ENCODE results near the gene ENSA. TPM values are rescaled to one million over a fixed set of nuclear protein-coding genes. Genes with fewer than 3 reads are reported as not detected.

Gene ENSA
- total and polyA plus RNA-seq, 2 experiments from 2014 or later: 114 to 200 TPM

- DNase-seq (ENCODE audit: low spot score) (peak; percentile 97), ATAC-seq (peak; percentile 87)
- peaks cover 37% of the 10 kb centered on the region for H3K27me3 Mint-ChIP-seq (ENCODE audit: insufficient read depth, low read depth, poor library complexity)
- no peaks in the 10 kb centered on the region for H3K9me2 ChIP-seq (ENCODE audit: insufficient read depth)
- H3K36me3 ChIP-seq (ENCODE audit: insufficient read depth): peaks cover 43% of the 10 kb centered on the region
- peaks cover 35% of the 10 kb centered on the region for H3K4me1 ChIP-seq (ENCODE audit: insufficient read depth)
- H3K9me3 Mint-ChIP-seq: peaks cover 8% of the 10 kb centered on the region; the same call in 1 of the 3 replicates
- peaks cover 60% of the 10 kb centered on the region for H3K79me2 ChIP-seq (replicated peaks; ENCODE audit: insufficient read depth)
- no peak within 1 kb of the TSS for H2AFZ ChIP-seq
- H3K27ac Mint-ChIP-seq: peak within 1 kb of the TSS; percentile 100
- H3K4me1 Mint-ChIP-seq: peaks cover 32% of the 10 kb centered on the region
- no peaks in the 10 kb centered on the region for H3K27me3 ChIP-seq (ENCODE audit: insufficient read depth)
- TF ChIP-seq STAT1 (IDR thresholded peaks at IDR 0.05; ENCODE audit: unreplicated experiment) (no peak), ZNF114 (CRISPR knock-in tag; IDR thresholded peaks at IDR 0.05) (no peak), ZNF331 (CRISPR knock-in tag; IDR thresholded peaks at IDR 0.05; ENCODE audit: low read depth) (no peak), EZH2 (IDR thresholded peaks at IDR 0.05; ENCODE audit: low read depth, unreplicated experiment) (no peak), NANOG (IDR thresholded peaks at IDR 0.05; ENCODE audit: borderline replicate concordance) (no peak), ETS1 (IDR thresholded peaks at IDR 0.05) (0 out of 2 replicates have a peak, but pooled peaks have one; percentile 11), EZH2phosphoT487 (IDR thresholded peaks at IDR 0.05; ENCODE audit: unreplicated experiment) (no peak), POLR2AphosphoS5 (IDR thresholded peaks at IDR 0.05; ENCODE audit: low read depth) (peak; percentile 96), CREB1 (CRISPR knock-in tag; IDR thresholded peaks at IDR 0.05; ENCODE audit: low read depth) (peak; percentile 85), JUNB (IDR thresholded peaks at IDR 0.05; ENCODE audit: unreplicated experiment) (no peak)
- TF ChIP-seq, protein P1, sequence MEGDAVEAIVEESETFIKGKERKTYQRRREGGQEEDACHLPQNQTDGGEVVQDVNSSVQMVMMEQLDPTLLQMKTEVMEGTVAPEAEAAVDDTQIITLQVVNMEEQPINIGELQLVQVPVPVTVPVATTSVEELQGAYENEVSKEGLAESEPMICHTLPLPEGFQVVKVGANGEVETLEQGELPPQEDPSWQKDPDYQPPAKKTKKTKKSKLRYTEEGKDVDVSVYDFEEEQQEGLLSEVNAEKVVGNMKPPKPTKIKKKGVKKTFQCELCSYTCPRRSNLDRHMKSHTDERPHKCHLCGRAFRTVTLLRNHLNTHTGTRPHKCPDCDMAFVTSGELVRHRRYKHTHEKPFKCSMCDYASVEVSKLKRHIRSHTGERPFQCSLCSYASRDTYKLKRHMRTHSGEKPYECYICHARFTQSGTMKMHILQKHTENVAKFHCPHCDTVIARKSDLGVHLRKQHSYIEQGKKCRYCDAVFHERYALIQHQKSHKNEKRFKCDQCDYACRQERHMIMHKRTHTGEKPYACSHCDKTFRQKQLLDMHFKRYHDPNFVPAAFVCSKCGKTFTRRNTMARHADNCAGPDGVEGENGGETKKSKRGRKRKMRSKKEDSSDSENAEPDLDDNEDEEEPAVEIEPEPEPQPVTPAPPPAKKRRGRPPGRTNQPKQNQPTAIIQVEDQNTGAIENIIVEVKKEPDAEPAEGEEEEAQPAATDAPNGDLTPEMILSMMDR (conservative IDR thresholded peaks at IDR 0.05; ENCODE audit: low read depth in 2 of 2): 0 out of 4 replicates have a peak, but pooled peaks of 1 of the 2 experiments have one; percentile 6
- TF ChIP-seq, protein P2, sequence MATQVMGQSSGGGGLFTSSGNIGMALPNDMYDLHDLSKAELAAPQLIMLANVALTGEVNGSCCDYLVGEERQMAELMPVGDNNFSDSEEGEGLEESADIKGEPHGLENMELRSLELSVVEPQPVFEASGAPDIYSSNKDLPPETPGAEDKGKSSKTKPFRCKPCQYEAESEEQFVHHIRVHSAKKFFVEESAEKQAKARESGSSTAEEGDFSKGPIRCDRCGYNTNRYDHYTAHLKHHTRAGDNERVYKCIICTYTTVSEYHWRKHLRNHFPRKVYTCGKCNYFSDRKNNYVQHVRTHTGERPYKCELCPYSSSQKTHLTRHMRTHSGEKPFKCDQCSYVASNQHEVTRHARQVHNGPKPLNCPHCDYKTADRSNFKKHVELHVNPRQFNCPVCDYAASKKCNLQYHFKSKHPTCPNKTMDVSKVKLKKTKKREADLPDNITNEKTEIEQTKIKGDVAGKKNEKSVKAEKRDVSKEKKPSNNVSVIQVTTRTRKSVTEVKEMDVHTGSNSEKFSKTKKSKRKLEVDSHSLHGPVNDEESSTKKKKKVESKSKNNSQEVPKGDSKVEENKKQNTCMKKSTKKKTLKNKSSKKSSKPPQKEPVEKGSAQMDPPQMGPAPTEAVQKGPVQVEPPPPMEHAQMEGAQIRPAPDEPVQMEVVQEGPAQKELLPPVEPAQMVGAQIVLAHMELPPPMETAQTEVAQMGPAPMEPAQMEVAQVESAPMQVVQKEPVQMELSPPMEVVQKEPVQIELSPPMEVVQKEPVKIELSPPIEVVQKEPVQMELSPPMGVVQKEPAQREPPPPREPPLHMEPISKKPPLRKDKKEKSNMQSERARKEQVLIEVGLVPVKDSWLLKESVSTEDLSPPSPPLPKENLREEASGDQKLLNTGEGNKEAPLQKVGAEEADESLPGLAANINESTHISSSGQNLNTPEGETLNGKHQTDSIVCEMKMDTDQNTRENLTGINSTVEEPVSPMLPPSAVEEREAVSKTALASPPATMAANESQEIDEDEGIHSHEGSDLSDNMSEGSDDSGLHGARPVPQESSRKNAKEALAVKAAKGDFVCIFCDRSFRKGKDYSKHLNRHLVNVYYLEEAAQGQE (IDR thresholded peaks at IDR 0.05; ENCODE audit: unreplicated experiment): no peak
- TF ChIP-seq, protein P3, sequence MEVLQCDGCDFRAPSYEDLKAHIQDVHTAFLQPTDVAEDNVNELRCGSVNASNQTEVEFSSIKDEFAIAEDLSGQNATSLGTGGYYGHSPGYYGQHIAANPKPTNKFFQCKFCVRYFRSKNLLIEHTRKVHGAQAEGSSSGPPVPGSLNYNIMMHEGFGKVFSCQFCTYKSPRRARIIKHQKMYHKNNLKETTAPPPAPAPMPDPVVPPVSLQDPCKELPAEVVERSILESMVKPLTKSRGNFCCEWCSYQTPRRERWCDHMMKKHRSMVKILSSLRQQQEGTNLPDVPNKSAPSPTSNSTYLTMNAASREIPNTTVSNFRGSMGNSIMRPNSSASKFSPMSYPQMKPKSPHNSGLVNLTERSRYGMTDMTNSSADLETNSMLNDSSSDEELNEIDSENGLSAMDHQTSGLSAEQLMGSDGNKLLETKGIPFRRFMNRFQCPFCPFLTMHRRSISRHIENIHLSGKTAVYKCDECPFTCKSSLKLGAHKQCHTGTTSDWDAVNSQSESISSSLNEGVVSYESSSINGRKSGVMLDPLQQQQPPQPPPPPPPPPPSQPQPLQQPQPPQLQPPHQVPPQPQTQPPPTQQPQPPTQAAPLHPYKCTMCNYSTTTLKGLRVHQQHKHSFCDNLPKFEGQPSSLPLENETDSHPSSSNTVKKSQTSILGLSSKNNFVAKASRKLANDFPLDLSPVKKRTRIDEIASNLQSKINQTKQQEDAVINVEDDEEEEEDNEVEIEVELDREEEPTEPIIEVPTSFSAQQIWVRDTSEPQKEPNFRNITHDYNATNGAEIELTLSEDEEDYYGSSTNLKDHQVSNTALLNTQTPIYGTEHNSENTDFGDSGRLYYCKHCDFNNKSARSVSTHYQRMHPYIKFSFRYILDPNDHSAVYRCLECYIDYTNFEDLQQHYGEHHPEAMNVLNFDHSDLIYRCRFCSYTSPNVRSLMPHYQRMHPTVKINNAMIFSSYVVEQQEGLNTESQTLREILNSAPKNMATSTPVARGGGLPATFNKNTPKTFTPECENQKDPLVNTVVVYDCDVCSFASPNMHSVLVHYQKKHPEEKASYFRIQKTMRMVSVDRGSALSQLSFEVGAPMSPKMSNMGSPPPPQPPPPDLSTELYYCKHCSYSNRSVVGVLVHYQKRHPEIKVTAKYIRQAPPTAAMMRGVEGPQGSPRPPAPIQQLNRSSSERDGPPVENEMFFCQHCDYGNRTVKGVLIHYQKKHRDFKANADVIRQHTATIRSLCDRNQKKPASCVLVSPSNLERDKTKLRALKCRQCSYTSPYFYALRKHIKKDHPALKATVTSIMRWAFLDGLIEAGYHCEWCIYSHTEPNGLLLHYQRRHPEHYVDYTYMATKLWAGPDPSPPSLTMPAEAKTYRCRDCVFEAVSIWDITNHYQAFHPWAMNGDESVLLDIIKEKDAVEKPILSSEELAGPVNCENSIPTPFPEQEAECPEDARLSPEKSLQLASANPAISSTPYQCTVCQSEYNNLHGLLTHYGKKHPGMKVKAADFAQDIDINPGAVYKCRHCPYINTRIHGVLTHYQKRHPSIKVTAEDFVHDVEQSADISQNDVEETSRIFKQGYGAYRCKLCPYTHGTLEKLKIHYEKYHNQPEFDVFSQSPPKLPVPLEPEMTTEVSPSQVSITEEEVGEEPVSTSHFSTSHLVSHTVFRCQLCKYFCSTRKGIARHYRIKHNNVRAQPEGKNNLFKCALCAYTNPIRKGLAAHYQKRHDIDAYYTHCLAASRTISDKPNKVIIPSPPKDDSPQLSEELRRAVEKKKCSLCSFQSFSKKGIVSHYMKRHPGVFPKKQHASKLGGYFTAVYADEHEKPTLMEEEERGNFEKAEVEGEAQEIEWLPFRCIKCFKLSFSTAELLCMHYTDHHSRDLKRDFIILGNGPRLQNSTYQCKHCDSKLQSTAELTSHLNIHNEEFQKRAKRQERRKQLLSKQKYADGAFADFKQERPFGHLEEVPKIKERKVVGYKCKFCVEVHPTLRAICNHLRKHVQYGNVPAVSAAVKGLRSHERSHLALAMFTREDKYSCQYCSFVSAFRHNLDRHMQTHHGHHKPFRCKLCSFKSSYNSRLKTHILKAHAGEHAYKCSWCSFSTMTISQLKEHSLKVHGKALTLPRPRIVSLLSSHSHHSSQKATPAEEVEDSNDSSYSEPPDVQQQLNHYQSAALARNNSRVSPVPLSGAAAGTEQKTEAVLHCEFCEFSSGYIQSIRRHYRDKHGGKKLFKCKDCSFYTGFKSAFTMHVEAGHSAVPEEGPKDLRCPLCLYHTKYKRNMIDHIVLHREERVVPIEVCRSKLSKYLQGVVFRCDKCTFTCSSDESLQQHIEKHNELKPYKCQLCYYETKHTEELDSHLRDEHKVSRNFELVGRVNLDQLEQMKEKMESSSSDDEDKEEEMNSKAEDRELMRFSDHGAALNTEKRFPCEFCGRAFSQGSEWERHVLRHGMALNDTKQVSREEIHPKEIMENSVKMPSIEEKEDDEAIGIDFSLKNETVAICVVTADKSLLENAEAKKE (CRISPR knock-in tag; IDR thresholded peaks at IDR 0.05): no peak
- peaks cover 50% of the 10 kb centered on the region for H3K36me3 Mint-ChIP-seq (ENCODE audit: low read depth)
- H3F3A ChIP-seq (replicated peaks; ENCODE audit: low read depth): peaks cover 48% of the 10 kb centered on the region
- H4K20me1 ChIP-seq (replicated peaks; ENCODE audit: insufficient read depth): peaks cover 42% of the 10 kb centered on the region
- peak within 1 kb of the TSS; percentile 99 for H3K4me3 Mint-ChIP-seq
- H3K27ac ChIP-seq (ENCODE audit: low read depth): peak within 1 kb of the TSS; percentile 100
- peak within 1 kb of the TSS; percentile 92 for H3K4me2 ChIP-seq
- peak within 1 kb of the TSS; percentile 96 for H3K4me3 ChIP-seq
These were observed 50.1 kb downstream of the ENSA start, which contains the start of gene MCL1 for GRCh38 chr1:150579110-150579944. TSS of gene MCL1 (minus strand) at chr1:150579610. CDS start at chr1:150579530, 80 bp downstream.
